ENCODE measurements around the gene LST1.

- no peak for TF ChIP-seq CTCF (IDR thresholded peaks at IDR 0.05; ENCODE audit: low read depth, low read length, missing input control)
- TF ChIP-seq YY1 (IDR thresholded peaks at IDR 0.05) = no peak
- no peak for TF ChIP-seq ATF3 (IDR thresholded peaks at IDR 0.05)
- TF ChIP-seq, protein P1, sequence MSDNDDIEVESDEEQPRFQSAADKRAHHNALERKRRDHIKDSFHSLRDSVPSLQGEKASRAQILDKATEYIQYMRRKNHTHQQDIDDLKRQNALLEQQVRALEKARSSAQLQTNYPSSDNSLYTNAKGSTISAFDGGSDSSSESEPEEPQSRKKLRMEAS (IDR thresholded peaks at IDR 0.05) = no peak
Observed at GRCh38 chr6:31633447-31633846, 47.4 kb downstream of the LST1 start.
